Osteoblast (primary cell): ENCODE measurements around the gene ZNF575. TPM values are rescaled to one million over a fixed set of nuclear protein-coding genes. Genes with fewer than 3 reads are reported as not detected.

Source experiments
- DNase-seq: peaks from one replicate; pipeline ENCODE4 v3.0.0; 2011; ENCODE audit warnings: low spot score, mixed read lengths; ENCODE audit not compliant: insufficient read length; ENCODE audit errors: missing footprints
- H2AFZ ChIP-seq: 2 replicates; pipeline ENCODE4 v1.6.0; 2011; ENCODE audit warnings: mild to moderate bottlenecking, low read length
- H3K27ac ChIP-seq: 2 replicates; pipeline ENCODE4 v1.5.1; 2011; ENCODE audit warnings: mild to moderate bottlenecking, low read depth, low read length, moderate library complexity
- H3K27me3 ChIP-seq: 2 replicates; pipeline ENCODE4 v1.6.0; 2012; ENCODE audit warnings: mild to moderate bottlenecking, control low read depth, inconsistent platforms, low read length, moderate library complexity; ENCODE audit not compliant: insufficient read depth
- H3K36me3 ChIP-seq: 2 replicates; pipeline ENCODE4 v1.5.1; 2011; ENCODE audit warnings: mild to moderate bottlenecking, low read length, control low read depth, moderate library complexity; ENCODE audit not compliant: insufficient read depth
- H3K4me1 ChIP-seq: 2 replicates; pipeline ENCODE4 v1.5.1; 2011; ENCODE audit warnings: mild to moderate bottlenecking, low read length, control low read depth, moderate library complexity; ENCODE audit not compliant: insufficient read depth
- H3K4me2 ChIP-seq: 2 replicates; pipeline ENCODE4 v1.6.0; 2011; ENCODE audit warnings: mild to moderate bottlenecking, low read length; ENCODE audit not compliant: insufficient read depth
- H3K4me3 ChIP-seq: fragments of 200-600 bp; sonication (generic); 3 replicates; pipeline ENCODE4 v1.5.1; 2012; ENCODE audit warnings: mild to moderate bottlenecking, low read length, inconsistent platforms; ENCODE audit not compliant: insufficient read depth
- H3K79me2 ChIP-seq: 2 replicates; pipeline ENCODE4 v1.6.0; 2012; ENCODE audit warnings: mild to moderate bottlenecking, low read length, control low read depth, inconsistent platforms; ENCODE audit not compliant: insufficient read depth
- H3K9me3 ChIP-seq: 2 replicates; pipeline ENCODE4 v1.5.1; 2011; ENCODE audit warnings: low read depth, low read length, control low read depth
- H4K20me1 ChIP-seq: 2 replicates; pipeline ENCODE4 v1.6.0; 2012; ENCODE audit warnings: mild to moderate bottlenecking, low read length, control low read depth; ENCODE audit not compliant: insufficient read depth
- CTCF ChIP-seq: IDR thresholded peaks from 2 replicates; pipeline ENCODE4 v1.5.1; 2011; ENCODE audit warnings: mild to moderate bottlenecking, low read depth, low read length, moderate library complexity; ENCODE audit errors: extremely low read depth
- total RNA-seq: library from RNA; depleted of rRNA; stranded (reverse); fragments of >200 nt; gene quantifications from 2 replicates; pipeline ENCODE4 v1.2.3, GENCODE V29; 2012

The ZNF575 gene, protein sequence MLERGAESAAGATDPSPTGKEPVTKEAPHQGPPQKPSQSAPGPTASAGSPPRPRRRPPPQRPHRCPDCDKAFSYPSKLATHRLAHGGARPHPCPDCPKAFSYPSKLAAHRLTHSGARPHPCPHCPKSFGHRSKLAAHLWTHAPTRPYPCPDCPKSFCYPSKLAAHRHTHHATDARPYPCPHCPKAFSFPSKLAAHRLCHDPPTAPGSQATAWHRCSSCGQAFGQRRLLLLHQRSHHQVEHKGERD
- total RNA-seq = 0.29 and 0.72 TPM in 2 replicates

GRCh38 chr19:43532962-43533545, at the start of gene ZNF575:
Gene ZNF575 (plus strand): TSS chr19:43533188. CDS start chr19:43534423, 1,235 bp downstream.
- H2AFZ ChIP-seq = peak within 1 kb of the TSS; percentile 95
- H3K27me3 ChIP-seq = no peaks in the 10 kb centered on the region
- peak within 1 kb of the TSS; percentile 81 for H3K4me2 ChIP-seq
- peak; percentile 98 for DNase-seq
- H3K36me3 ChIP-seq = peaks cover 9% of the 10 kb centered on the region
- TF ChIP-seq CTCF = no peak
- H3K4me3 ChIP-seq = peak within 1 kb of the TSS; percentile 76
- H3K79me2 ChIP-seq = no peaks in the 10 kb centered on the region
- H3K4me1 ChIP-seq = peaks cover 20% of the 10 kb centered on the region
- H4K20me1 ChIP-seq = peaks cover 6% of the 10 kb centered on the region
- H3K9me3 ChIP-seq = no peaks in the 10 kb centered on the region
- peak within 1 kb of the TSS; percentile 36 for H3K27ac ChIP-seq

DNA sequence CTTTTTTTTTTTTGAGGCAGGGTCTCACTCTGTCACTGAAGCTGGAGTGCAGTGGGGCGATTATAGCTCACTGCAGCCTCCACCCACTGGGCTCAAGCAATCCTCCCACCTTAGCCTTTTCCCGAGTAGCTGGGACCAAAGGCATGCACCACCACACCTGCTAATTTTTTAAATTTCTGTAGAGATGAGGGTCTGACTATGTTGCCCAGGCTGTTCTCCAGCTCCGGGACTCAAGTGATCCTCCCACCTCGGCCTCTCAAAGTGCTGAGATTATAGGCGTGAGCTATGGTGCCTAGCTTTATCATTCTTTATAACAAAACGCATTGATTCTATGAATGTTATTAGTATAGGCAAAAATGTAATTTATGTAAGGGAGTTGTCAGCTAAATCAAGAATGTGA, 49.7 kb upstream of the ZNF575 start:
- Histone ChIP-seq H3K9me3 (no peaks in the 10 kb centered on the region), H3K4me2 (no peak overlapping the region), H3K79me2 (no peaks in the 10 kb centered on the region), H4K20me1 (no peaks in the 10 kb centered on the region), H3K27me3 (no peaks in the 10 kb centered on the region), H3K4me3 (no peak overlapping the region), H2AFZ (no peak overlapping the region), H3K4me1 (no peaks in the 10 kb centered on the region), H3K36me3 (no peaks in the 10 kb centered on the region), H3K27ac (no peak overlapping the region)
- no peak for TF ChIP-seq CTCF
- no peak for DNase-seq

DNA sequence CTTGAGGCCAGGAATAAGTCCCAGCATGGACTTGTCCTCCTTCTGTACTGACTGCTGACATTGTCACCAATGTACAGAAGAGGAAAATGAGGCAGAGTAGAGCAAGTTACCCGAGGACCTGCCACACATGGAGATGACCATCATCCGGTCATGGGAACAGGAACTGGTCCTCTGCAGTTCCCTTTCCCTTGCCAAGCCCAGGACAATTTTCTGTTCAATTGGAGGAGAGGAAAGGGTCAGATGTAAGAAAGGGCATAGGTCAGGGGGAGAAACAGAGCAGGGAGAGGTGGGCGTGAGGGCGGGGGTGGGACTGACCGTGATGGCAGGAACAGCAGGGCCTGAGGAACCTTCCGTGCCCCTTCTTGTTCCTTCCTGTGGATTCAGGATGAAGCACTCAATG, 47.0 kb upstream of the ZNF575 start:
- Histone ChIP-seq H3K79me2 (no peaks in the 10 kb centered on the region), H2AFZ (no peak overlapping the region), H3K4me1 (no peaks in the 10 kb centered on the region), H3K36me3 (no peaks in the 10 kb centered on the region), H3K27ac (no peak overlapping the region), H3K4me2 (no peak overlapping the region), H4K20me1 (no peaks in the 10 kb centered on the region), H3K9me3 (no peaks in the 10 kb centered on the region), H3K4me3 (no peak overlapping the region), H3K27me3 (no peaks in the 10 kb centered on the region)
- TF ChIP-seq CTCF = no peak
- DNase-seq = peak; percentile 65

DNA sequence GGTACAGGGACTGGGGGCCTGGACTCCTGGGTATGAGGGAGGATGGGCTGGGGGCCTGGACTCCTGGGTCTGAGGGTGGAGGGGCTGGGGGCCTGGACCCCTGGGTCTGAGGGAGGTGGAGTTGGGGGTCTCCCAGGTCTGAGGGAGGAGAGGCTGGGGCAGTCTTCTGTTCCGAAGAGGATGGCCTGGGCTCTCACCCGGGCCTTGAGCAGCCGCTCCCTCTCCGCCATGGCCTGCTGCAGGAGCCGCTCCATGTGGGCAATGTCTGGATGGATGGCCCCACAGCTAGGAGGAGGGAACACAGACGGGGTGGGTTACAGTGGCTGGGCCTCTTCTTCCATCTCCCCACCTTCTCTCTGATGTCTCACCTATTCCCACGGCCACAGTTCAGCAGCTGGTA, 46.6 kb upstream of the ZNF575 start:
- no peak overlapping the region for H2AFZ ChIP-seq
- H4K20me1 ChIP-seq = no peaks in the 10 kb centered on the region
- H3K27me3 ChIP-seq = no peaks in the 10 kb centered on the region
- H3K4me1 ChIP-seq = no peaks in the 10 kb centered on the region
- H3K4me2 ChIP-seq = no peak overlapping the region
- peak; percentile 15 for DNase-seq
- no peaks in the 10 kb centered on the region for H3K79me2 ChIP-seq
- H3K9me3 ChIP-seq = no peaks in the 10 kb centered on the region
- no peak for TF ChIP-seq CTCF
- no peak overlapping the region for H3K27ac ChIP-seq
- H3K4me3 ChIP-seq = no peak overlapping the region
- H3K36me3 ChIP-seq = no peaks in the 10 kb centered on the region
